Stimulated activated CD4-positive, alpha-beta T cell treated with anti-CD3 and anti-CD28 coated beads, Interleukin-1b, Interleukin-23, amount 100 ng/mL, for 4 hours (primary cell): ENCODE measurements around the gene PTPRN2.

ENCODE experiments used
- DNase-seq, 2 donors: peaks; one replicate each; pipeline ENCODE4 v3.0.0-alpha.2; 2020; ENCODE audit warnings: low read depth in 2 of 2

Gene PTPRN2

DNA sequence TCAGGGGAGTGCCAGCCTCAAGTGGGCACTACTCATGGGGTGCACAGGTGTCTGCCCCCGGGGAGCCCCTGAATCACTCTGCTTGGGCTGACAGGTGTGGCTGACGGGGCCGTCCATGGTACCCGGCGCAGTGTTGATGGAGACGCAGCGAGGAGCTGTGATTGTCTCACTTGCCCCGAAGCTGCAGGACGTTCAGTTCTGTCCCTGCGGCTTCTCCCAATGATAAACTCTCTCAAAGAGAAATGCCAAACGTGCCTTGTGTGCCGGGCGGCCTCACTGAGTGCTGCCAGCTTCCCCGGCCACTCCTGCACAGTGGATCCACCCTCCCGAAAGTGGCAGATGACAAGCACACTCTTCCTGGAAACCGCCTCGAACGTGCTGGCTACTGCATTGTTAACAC lies 1047.6 kb downstream of the PTPRN2 start:
- DNase-seq: no peak

GRCh38 chr7:157539521-157539920 lies 1048.1 kb downstream of the PTPRN2 start:
- no peak for DNase-seq

DNA sequence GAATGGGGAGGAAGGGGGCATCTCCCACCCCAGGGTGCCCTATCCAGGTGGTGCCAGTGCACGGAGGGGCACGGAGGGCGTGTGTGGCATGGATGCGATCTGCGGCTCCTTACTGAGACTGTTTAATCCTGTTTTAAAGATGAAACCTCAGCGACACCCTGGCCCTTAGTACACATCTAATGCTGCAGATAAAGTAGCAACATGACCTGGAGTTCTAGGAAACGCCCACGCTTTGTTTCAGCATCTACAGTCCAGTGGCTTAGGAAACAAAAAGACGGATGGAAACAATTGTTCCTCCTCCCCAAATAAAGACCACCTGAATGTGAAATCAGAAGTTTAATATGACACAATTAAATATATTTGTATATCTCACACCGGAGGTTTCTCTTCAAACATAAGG lies 1048.9 kb downstream of the PTPRN2 start:
- no peak for DNase-seq

GRCh38 chr7:157538321-157538720 lies 1049.3 kb downstream of the PTPRN2 start:
- DNase-seq: no peak

DNA sequence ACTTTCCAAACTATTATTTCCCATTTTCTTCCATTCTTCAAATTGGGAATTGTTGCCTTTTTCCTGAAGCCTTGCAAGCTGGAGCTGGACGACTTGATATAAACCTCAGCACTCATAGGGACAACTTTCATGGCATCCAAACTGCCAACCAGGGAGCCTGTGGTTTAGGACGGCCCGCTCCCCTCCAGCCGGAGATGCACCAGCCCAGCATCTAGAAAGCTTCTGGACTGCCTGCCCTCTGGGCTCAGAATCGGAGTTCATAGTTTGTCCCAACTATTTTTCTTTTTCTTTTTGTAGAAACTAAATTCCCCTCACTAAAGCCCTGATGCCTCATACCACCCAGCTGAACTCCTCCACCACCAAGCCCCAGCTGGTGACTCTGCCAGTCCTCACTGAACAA lies 1050.6 kb downstream of the PTPRN2 start:
- no peak for DNase-seq

- no peak for DNase-seq
These were observed 1055.6 kb downstream of the PTPRN2 start for GRCh38 chr7:157532068-157532467.

- no peak for DNase-seq
These were observed 1057.7 kb downstream of the PTPRN2 start for GRCh38 chr7:157529768-157530560.

GRCh38 chr7:157528785-157529341 lies 1058.8 kb downstream of the PTPRN2 start:
- no peak for DNase-seq

DNA sequence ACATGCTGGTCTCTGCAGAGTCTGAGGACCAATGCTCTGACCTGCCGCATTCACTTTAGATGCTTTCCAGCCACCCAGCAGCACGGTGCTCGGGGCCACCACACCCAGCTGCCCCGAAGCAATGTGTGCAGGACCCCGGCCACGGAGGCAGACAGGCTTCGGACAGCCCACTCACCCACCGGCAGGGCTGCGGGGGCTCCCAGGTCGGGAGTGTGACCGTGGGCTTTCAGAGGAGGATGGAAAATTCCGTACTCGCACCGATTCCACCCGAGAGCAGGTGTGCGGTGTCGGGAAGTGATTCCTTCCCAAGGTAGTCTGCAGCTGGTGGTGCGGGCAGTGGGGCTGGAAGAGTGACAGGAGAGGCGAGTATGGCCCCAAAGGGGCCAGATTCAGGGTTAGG lies 1059.9 kb downstream of the PTPRN2 start:
- no peak for DNase-seq

- DNase-seq: no peak
These were observed 1060.5 kb downstream of the PTPRN2 start for GRCh38 chr7:157526913-157527634.

DNA sequence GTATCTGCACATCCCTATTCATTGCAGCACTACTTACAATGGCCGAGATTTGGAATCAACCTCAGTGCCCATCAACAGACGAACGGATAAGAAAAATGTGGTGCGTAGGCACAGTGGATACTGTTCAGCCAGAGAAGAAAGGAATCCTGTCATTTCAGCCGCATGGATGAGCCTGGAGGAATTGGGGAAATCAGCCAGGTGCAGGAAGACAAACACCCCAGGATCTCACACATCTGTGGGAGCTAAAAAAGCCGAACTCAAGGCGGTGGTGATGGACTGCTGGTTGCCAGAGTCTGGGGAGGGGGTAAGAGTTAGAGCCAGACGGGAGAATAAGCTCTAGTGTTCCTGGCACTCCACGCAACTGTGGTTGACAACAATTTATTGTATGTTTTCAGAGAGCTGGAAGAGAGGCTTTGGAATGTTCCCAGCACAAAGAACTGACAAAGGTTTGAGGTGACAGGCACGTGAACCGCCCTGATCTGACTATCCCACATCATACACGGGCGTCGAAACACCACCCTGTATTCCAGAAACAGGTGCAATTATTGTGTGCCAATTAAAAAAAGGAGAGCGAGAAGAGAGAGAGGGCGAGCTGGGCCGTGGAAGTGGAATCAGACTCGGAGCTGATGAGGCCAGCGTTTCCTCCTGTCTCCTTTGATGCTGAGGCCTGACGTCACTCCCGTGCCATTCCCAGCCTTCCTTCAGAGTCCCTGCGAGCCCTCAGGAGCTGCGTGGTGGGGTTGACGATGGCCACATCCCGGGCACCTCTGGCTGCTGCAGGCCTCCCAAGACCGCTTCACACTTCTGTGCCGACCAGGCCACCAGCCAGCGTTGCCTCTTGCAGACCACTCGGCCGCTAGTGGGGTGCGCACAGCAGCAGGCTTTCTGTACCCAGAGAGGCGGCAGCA lies 1061.4 kb downstream of the PTPRN2 start:
- DNase-seq: no peak

GRCh38 chr7:157525491-157525915 lies 1062.1 kb downstream of the PTPRN2 start:
- no peak for DNase-seq

- DNase-seq: no peak
These were observed 1062.9 kb downstream of the PTPRN2 start for GRCh38 chr7:157524731-157525130.

GRCh38 chr7:157523766-157524421 lies 1063.7 kb downstream of the PTPRN2 start:
- DNase-seq: no peak

DNA sequence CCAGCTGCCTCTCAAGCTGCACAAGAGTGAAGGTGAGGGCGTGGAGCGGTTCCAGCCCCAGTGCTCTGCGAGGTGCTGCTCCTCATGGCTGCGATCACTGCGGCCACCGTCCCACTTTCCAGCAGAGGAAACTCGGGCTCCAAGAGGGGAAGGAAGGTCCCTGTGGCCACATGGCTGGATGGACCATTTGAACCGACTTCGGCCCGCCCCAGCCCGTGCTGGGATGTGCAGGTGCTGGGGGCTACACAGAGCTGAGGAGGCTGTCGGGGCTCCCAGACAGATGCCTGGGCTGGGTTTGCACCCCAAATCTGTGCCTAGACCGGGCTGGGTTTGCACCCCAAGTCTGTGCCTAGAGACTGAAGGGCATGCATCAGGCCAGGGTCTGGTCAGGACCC lies 1064.3 kb downstream of the PTPRN2 start:
- no peak for DNase-seq

GRCh38 chr7:157522954-157523353 lies 1064.7 kb downstream of the PTPRN2 start:
- no peak for DNase-seq

GRCh38 chr7:157522189-157522588 lies 1065.4 kb downstream of the PTPRN2 start:
- DNase-seq: no peak

DNA sequence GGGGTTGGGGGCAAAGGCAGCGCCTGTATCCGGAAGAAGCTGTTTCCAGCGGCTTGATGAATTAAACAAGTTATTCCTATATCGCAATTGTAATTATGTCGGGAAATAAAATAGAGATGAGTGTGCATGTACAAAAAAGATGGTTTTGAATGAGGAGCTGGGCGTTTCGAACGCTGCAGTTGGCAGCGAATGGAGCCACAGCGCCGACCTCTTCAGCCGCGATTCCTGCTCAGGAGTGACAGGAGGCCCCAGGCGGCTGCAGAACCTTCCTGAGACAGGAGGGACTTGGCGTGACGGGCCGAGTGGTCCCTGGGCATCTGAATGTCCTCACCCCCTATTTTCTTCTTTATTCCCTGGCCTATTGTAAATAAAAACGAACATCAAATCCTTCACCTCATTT lies 1065.9 kb downstream of the PTPRN2 start:
- DNase-seq: no peak

DNA sequence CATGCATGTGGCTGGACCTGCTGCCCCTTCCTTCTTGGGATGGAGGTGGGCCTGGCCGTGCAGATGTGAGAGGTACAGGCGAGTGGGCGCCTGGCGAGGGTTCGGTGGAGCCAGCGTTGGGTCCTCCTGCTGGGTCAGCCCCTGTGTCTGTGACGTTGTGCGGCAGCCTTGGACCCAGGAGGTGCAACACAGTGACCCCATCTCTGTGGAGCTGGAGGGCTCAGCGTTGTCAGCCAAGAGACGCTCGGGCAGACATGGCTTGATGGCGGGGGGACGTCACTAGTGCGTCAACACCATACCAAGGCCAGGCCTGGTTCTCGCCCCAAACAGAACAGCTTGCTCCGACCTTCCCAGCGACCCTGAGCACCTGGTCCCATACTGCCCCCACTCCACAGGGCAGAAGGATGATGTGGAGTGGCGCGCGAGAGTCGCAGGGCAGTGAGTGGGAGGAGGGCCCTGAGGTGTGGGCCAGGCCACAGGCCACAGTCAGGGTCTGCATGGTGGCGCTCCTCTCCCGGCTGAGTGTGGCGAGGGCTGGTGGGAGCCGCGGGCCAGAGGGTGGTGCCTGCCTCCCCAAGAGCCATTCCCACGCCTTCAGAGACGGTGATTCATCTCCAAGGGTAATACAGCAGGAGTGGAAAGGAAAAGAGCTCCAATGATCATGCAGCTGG lies 1066.4 kb downstream of the PTPRN2 start:
- no peak for DNase-seq

DNA sequence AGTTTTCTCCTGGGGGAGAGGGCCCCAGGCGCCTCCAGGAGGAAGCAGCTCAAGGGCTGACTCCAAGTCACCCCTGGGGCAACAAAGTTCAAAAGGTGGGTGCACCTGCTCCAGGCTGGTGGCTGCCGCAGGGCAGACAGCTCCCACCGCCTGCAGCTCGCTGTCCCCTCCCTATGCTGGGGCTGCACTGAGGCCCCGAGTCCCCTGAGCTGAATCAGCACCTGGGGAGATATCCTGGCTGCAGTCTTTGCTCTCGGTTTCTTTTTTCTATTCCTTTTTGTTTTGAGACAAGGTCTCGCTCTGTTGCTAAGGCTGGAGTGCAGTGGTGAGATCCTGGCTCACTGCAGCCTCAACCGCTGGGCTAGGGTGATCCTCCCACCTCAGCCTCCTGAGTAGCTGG lies 1067.4 kb downstream of the PTPRN2 start:
- no peak for DNase-seq

GRCh38 chr7:157519798-157520244 lies 1067.8 kb downstream of the PTPRN2 start:
- no peak for DNase-seq
